ENCODE data around the gene GRHL3. TPM values are rescaled to one million over a fixed set of nuclear protein-coding genes. Genes with fewer than 3 reads are reported as not detected.

Gene GRHL3
- total RNA-seq, 1 donor from 2014 or later, result 0.12 TPM

- H3K27me3 Mint-ChIP-seq (ENCODE audit: low read depth), result peaks cover 62% of the 10 kb centered on the region
Measured at GRCh38 chr1:24277420-24278169, 41.6 kb upstream of the GRHL3 start.

GRCh38 chr1:24278726-24279125, 40.4 kb upstream of the GRHL3 start:
- H3K36me3 Mint-ChIP-seq (ENCODE audit: low read depth), result peaks cover 2% of the 10 kb centered on the region
- peaks cover 63% of the 10 kb centered on the region for H3K27me3 Mint-ChIP-seq (ENCODE audit: low read depth)
- no peak for DNase-seq (ENCODE audit: low read depth, low spot score)
- peaks cover 4% of the 10 kb centered on the region for H3K9me3 Mint-ChIP-seq
- H3K4me3 Mint-ChIP-seq, result no peak overlapping the region
- no peak for TF ChIP-seq CTCF (conservative IDR thresholded peaks at IDR 0.05)
- no peaks in the 10 kb centered on the region for H3K4me1 Mint-ChIP-seq
- H3K27ac Mint-ChIP-seq (ENCODE audit: unreplicated experiment), result no peak overlapping the region

More at GRCh38 chr1:24277420-24278169, 41.6 kb upstream of the GRHL3 start:
- Mint-ChIP-seq H3K27ac (ENCODE audit: unreplicated experiment) (no peak overlapping the region), H3K4me1 (no peaks in the 10 kb centered on the region), H3K9me3 (peaks cover 9% of the 10 kb centered on the region), H3K4me3 (no peak overlapping the region), H3K36me3 (ENCODE audit: low read depth) (peaks cover 6% of the 10 kb centered on the region)
- no peak for DNase-seq (ENCODE audit: low read depth, low spot score)
- no peak for TF ChIP-seq CTCF (conservative IDR thresholded peaks at IDR 0.05)

- Mint-ChIP-seq H3K9me3 (peaks cover 4% of the 10 kb centered on the region), H3K4me3 (no peak overlapping the region), H3K4me1 (no peaks in the 10 kb centered on the region), H3K27ac (ENCODE audit: unreplicated experiment) (no peak overlapping the region), H3K36me3 (ENCODE audit: low read depth) (no peaks in the 10 kb centered on the region), H3K27me3 (ENCODE audit: low read depth) (peaks cover 67% of the 10 kb centered on the region)
- DNase-seq (ENCODE audit: low read depth, low spot score), result no peak
- no peak for TF ChIP-seq CTCF (conservative IDR thresholded peaks at IDR 0.05)
Measured at GRCh38 chr1:24279590-24280232, 39.4 kb upstream of the GRHL3 start.

- no peak overlapping the region for H3K4me3 Mint-ChIP-seq
- no peaks in the 10 kb centered on the region for H3K4me1 Mint-ChIP-seq
- no peak for DNase-seq (ENCODE audit: low read depth, low spot score)
- no peaks in the 10 kb centered on the region for H3K36me3 Mint-ChIP-seq (ENCODE audit: low read depth)
- H3K27ac Mint-ChIP-seq (ENCODE audit: unreplicated experiment), result no peak overlapping the region
- peaks cover 4% of the 10 kb centered on the region for H3K9me3 Mint-ChIP-seq
- no peak for TF ChIP-seq CTCF (conservative IDR thresholded peaks at IDR 0.05)
- H3K27me3 Mint-ChIP-seq (ENCODE audit: low read depth), result peaks cover 63% of the 10 kb centered on the region
Measured at GRCh38 chr1:24281591-24281990, 37.6 kb upstream of the GRHL3 start.

- H3K27ac Mint-ChIP-seq (ENCODE audit: unreplicated experiment), result no peak overlapping the region
- no peak for DNase-seq (ENCODE audit: low read depth, low spot score)
- no peaks in the 10 kb centered on the region for H3K4me1 Mint-ChIP-seq
- no peak overlapping the region for H3K4me3 Mint-ChIP-seq
- H3K9me3 Mint-ChIP-seq, result peaks cover 4% of the 10 kb centered on the region
- H3K27me3 Mint-ChIP-seq (ENCODE audit: low read depth), result peaks cover 58% of the 10 kb centered on the region
- no peaks in the 10 kb centered on the region for H3K36me3 Mint-ChIP-seq (ENCODE audit: low read depth)
- no peak for TF ChIP-seq CTCF (conservative IDR thresholded peaks at IDR 0.05)
Measured at GRCh38 chr1:24282491-24282890, 36.7 kb upstream of the GRHL3 start.

Data from neural crest cell (in vitro differentiated cells).